K562 (cell line): ENCODE measurements around the gene AIMP2. TPM values are rescaled to one million over a fixed set of nuclear protein-coding genes. Genes with fewer than 3 reads are reported as not detected.
"Not testable (repeated sequence)": the region's sequence is repeated elsewhere in the genome, so short reads cannot be mapped to it uniquely, and the experiment has no call there.

Experiments
- ATAC-seq: fragments of 200-7000 bp; cut with Tn5 transposase; 3 replicates; pipeline ENCODE4 v1.9.1; 2020; ENCODE audit warnings: moderate library complexity
- BruUV-seq: library from RNA; stranded (reverse); fragments of 400-500 nt; replicated peaks from 2 replicates; lab custom pipeline; 2021; lab: Mats Ljungman, UMichigan
- CTCF ChIA-PET: fragments of 300-600 bp; formaldehyde crosslinking; extraction: SDS; loops from one replicate; lab custom pipeline; 2021; ENCODE audit warnings: low intra/inter-chr PET ratio; lab: Yijun Ruan, JAX
- POLR2A ChIA-PET: fragments of 300-600, 350-650 bp; sonication (Branson Sonifier 250); formaldehyde crosslinking; extraction: SDS; loops from one replicate; lab custom pipeline; 2021; ENCODE audit warnings: antibody characterized with exemption, inconsistent platforms; lab: Yijun Ruan, JAX
- DNase-seq, 4 experiments: peaks; one replicate each; pipeline versions ENCODE4 v3.0.0 to v3.0.0-alpha.2; 2011 to 2018; ENCODE audit warnings: low spot score in 3 of 4, mixed read lengths in 3 of 4; ENCODE audit errors: extremely low read depth in 1 of 4
- FAIRE-seq: peaks from 2 replicates; lab custom pipeline; 2011; peaks lifted over from hg19 to GRCh38; lab: Jason Lieb, UNC
- H2AFZ ChIP-seq: 2 replicates; pipeline ENCODE4 v1.6.0; 2011; ENCODE audit warnings: low read depth, low read length, control low read depth, inconsistent platforms
- H3K27ac ChIP-seq: fragments of 200-600 bp; 3 replicates; pipeline ENCODE4 v1.8.0; 2011; ENCODE audit warnings: low read depth, mild to moderate bottlenecking, control low read depth, inconsistent platforms, low read length, moderate library complexity, mixed read lengths; ENCODE audit errors: extremely low read depth
- H3K27me3 ChIP-seq, 2 experiments: fragments of 300-600 bp in 1 of 2; 2 replicates in 1 of 2; 3 replicates in 1 of 2; pipeline versions ENCODE4 v1.6.0 to v1.8.0; 2011; ENCODE audit warnings: inconsistent platforms in 2 of 2, low read length in 2 of 2, mild to moderate bottlenecking in 1 of 2, mixed read lengths in 1 of 2, moderate library complexity in 1 of 2; ENCODE audit not compliant: control insufficient read depth in 2 of 2, insufficient read depth in 2 of 2
- H3K36me3 ChIP-seq: fragments of 300-600 bp; 3 replicates; pipeline ENCODE4 v1.8.0; 2011; ENCODE audit warnings: mild to moderate bottlenecking, low read length, inconsistent platforms; ENCODE audit not compliant: control insufficient read depth, insufficient read depth
- H3K4me1 ChIP-seq, 2 experiments: fragments of 200-600 bp in 1 of 2; replicated peaks in 1 of 2; 2 replicates in 1 of 2; 3 replicates in 1 of 2; pipeline versions ENCODE4 v1.5.1 to v1.8.0; 2011; ENCODE audit warnings: inconsistent platforms in 2 of 2, low read length in 2 of 2, mild to moderate bottlenecking in 1 of 2, mixed read lengths in 1 of 2, moderate library complexity in 1 of 2; ENCODE audit not compliant: control insufficient read depth in 2 of 2, insufficient read depth in 2 of 2
- H3K4me2 ChIP-seq: 2 replicates; pipeline ENCODE4 v1.6.1; 2011; ENCODE audit warnings: low read length, control low read depth, inconsistent platforms, mixed read lengths; ENCODE audit not compliant: insufficient read depth
- H3K4me3 ChIP-seq: fragments of 200-600 bp; sonication (generic), shearing (Covaris generic); 2 replicates; pipeline ENCODE4 v1.5.1; 2016; ENCODE audit warnings: control low read depth, inconsistent platforms
- H3K79me2 ChIP-seq: fragments of 200-600 bp; 3 replicates; pipeline ENCODE4 v1.8.0; 2011; ENCODE audit warnings: low read length, inconsistent platforms; ENCODE audit not compliant: control insufficient read depth, insufficient read depth
- H3K9ac ChIP-seq, 2 experiments: 2 replicates each; pipeline versions ENCODE4 v1.6.0 to v1.6.1; 2011; ENCODE audit warnings: low read depth in 2 of 2, low read length in 2 of 2, control low read depth in 1 of 2, inconsistent platforms in 1 of 2, mild to moderate bottlenecking in 1 of 2, mixed read lengths in 1 of 2; ENCODE audit not compliant: insufficient read depth in 1 of 2
- H3K9me1 ChIP-seq: one replicate; pipeline ENCODE4 v1.6.0; 2011; ENCODE audit warnings: inconsistent platforms, mild to moderate bottlenecking, low read length, moderate library complexity; ENCODE audit not compliant: control insufficient read depth, insufficient read depth
- H3K9me3 ChIP-seq: replicated peaks from 2 replicates; pipeline ENCODE4 v1.5.1; 2011; ENCODE audit warnings: low read depth, low read length, inconsistent platforms; ENCODE audit not compliant: control insufficient read depth, insufficient read depth
- H4K20me1 ChIP-seq: replicated peaks from 2 replicates; pipeline ENCODE4 v1.6.1; 2011; ENCODE audit warnings: low read length, inconsistent platforms, mixed read lengths; ENCODE audit not compliant: control insufficient read depth, insufficient read depth
- ARID1B ChIP-seq: fragments of 450-650 bp; IDR thresholded peaks from 2 replicates; pipeline ENCODE4 v1.6.1; 2016; ENCODE audit warnings: antibody characterized with exemption, mild to moderate bottlenecking, inconsistent platforms
- ATF3 ChIP-seq, 2 experiments: fragments of 450-650 bp in 1 of 2; sonication (generic) in 1 of 2; formaldehyde crosslinking in 1 of 2; IDR thresholded peaks in 1 of 2; conservative IDR thresholded peaks in 1 of 2; 2 replicates each; pipeline versions ENCODE4 v1.6.1 to v1.8.1; 2016 to 2023; ENCODE audit warnings: mild to moderate bottlenecking in 2 of 2, moderate library complexity in 2 of 2, inconsistent platforms in 1 of 2, missing genetic modification reagents in 1 of 2
- BCOR ChIP-seq: fragments of 450-650 bp; IDR thresholded peaks from 2 replicates; pipeline ENCODE4 v1.6.1; 2016
- DPF2 ChIP-seq: fragments of 450-650 bp; IDR thresholded peaks from 2 replicates; pipeline ENCODE4 v1.6.1; 2016
- FOSL1 ChIP-seq: fragments of 200-800 bp; sonication (Bioruptor generic); conservative IDR thresholded peaks from 2 replicates; pipeline ENCODE4 v1.6.1; 2016; ENCODE audit warnings: missing genetic modification characterization, missing compliant biosample characterization
- HDAC1 ChIP-seq, 2 experiments: fragments of 450-650 bp; IDR thresholded peaks; 2 replicates each; pipeline ENCODE4 v1.6.1; 2016 to 2017; ENCODE audit warnings: inconsistent platforms in 1 of 2, mild to moderate bottlenecking in 1 of 2, moderate library complexity in 1 of 2
- HOMEZ ChIP-seq: fragments of 250-450 bp; sonication (Bioruptor Pico); IDR thresholded peaks from 2 replicates; pipeline ENCODE4 v1.4.0; 2020; ENCODE audit warnings: mild to moderate bottlenecking, moderate library complexity
- JUND ChIP-seq, 2 experiments: IDR thresholded peaks; 2 replicates in 1 of 2; 3 replicates in 1 of 2; pipeline ENCODE4 v1.6.1; 2011; ENCODE audit warnings: borderline replicate concordance in 2 of 2, low read depth in 2 of 2, low read length in 2 of 2, improper control_type of control experiment in 1 of 2, missing biosample characterization in 1 of 2, missing genetic modification characterization in 1 of 2, missing genetic modification reagents in 1 of 2
- LARP7 ChIP-seq: fragments of 450-650 bp; IDR thresholded peaks from 2 replicates; pipeline ENCODE4 v1.6.1; 2016
- MLLT1 ChIP-seq, 2 experiments: fragments of 450-650 bp; IDR thresholded peaks; 2 replicates each; pipeline ENCODE4 v1.6.1; 2016
- NR1H2 ChIP-seq: sonication (generic); formaldehyde crosslinking; IDR thresholded peaks from 2 replicates; pipeline ENCODE4 v1.4.0; 2020; ENCODE audit warnings: mild to moderate bottlenecking, missing genetic modification reagents
- SMARCA4 ChIP-seq: fragments of 450-650 bp; IDR thresholded peaks from 2 replicates; pipeline ENCODE4 v1.6.1; 2016
- ZNF121 ChIP-seq: sonication (generic); formaldehyde crosslinking; conservative IDR thresholded peaks from 2 replicates; pipeline ENCODE4 v1.8.0; 2022; ENCODE audit warnings: missing genetic modification reagents
- ZNF644 ChIP-seq: fragments of 200-800 bp; sonication (Bioruptor generic); IDR thresholded peaks from 2 replicates; pipeline ENCODE4 v1.6.1; 2016; ENCODE audit warnings: low read depth, missing genetic modification characterization, missing compliant biosample characterization
- WGBS: fragments of 100-300 bp; shearing (Covaris generic); methylation state at CpG from one replicate; pipeline ENCODE4 v1.1.6; 2016; ENCODE audit warnings: low coverage, mixed read lengths; ENCODE audit not compliant: insufficient coverage; ENCODE audit errors: missing lambda C conversion rate; 5-methylcytosine and 5-hydroxymethylcytosine counted together
- in situ Hi-C: fragments of 300-500 bp; cut with MboI; formaldehyde crosslinking; loops from 4 replicates; pipeline ENCODE4 v1.15.0; 2018; ENCODE audit warnings: inconsistent platforms, mixed read lengths
- intact Hi-C: fragments of 100-400 bp; cut with micrococcal nuclease; formaldehyde crosslinking; loops from 2 replicates; pipeline ENCODE4 v1.14.2; 2022
- polyA plus RNA-seq, 8 experiments: library from polyadenylated mRNA; depleted of rRNA in 4 of 8; stranded (reverse) in 5 of 8; unstranded in 3 of 8; fragments of >200 nt; fragmentation: Nextera tagmentation in 2 of 8; fragmentation: Illumina TruSeq in 1 of 8; extraction: Ambion mirVana in 2 of 8; extraction: Trizol in 1 of 8; gene quantifications; 2 replicates each; pipeline versions ENCODE4 v1.2.1 to v1.2.3, GENCODE V29; 2011 to 2014; ENCODE audit warnings: inconsistent platforms in 1 of 8, missing spikeins in 1 of 8
- total RNA-seq, 7 experiments: library from RNA; depleted of rRNA in 6 of 7; stranded (reverse); fragments of >200 nt in 6 of 7; fragmentation: Illumina TruSeq in 2 of 7; extraction: Trizol in 2 of 7; gene quantifications; 2 replicates each; pipeline versions ENCODE4 v1.2.1 to v1.2.3, GENCODE V29; 2011 to 2021; ENCODE audit warnings: low replicate concordance in 1 of 7

Gene AIMP2
- total and polyA plus RNA-seq, 9 of the 15 experiments (the other 6 are each of a cell fraction or from before 2014, with no cell fraction given) = 47.5 to 84.9 (median 63.5) TPM

- intact Hi-C loops = loop anchor here (2.0 kb wide), 2 partner anchors 17 to 49 kb away; no protein-coding TSS in a partner anchor
- ATAC-seq; BruUV-seq; H3K27me3 ChIP-seq; FAIRE-seq; H3K9me1 ChIP-seq; H3K9me3 ChIP-seq; in situ Hi-C loops; H4K20me1 ChIP-seq; TF ChIP-seq ATF3 (CRISPR knock-in tag; conservative IDR thresholded peaks at IDR 0.05): not testable (repeated sequence)
- H3K27ac ChIP-seq = peak overlapping the region; percentile 99
- peak overlapping the region; percentile 84 to 99 for H3K9ac ChIP-seq
- peak overlapping the region; percentile 38; the same call in 1 of the 2 replicates for H2AFZ ChIP-seq
- H3K4me1 ChIP-seq = peaks cover 12 to 15% of the 10 kb centered on the region in 2 experiments; a peak in 4 of 5 replicates
- DNase-seq = peak in 1 of 4 experiments; percentile 41
- WGBS = 3% methylated on average over 27 of the region's 27 CpGs
- peaks cover 38% of the 10 kb centered on the region; the same call in 2 of the 3 replicates for H3K36me3 ChIP-seq
- TF ChIP-seq MLLT1 (IDR thresholded peaks at IDR 0.05) (peak in 1 of 2 experiments; percentile 32; a peak in 1 of 4 replicates), ZNF644 (tag) (0 out of 2 replicates have a peak, but pooled peaks have one; percentile 32), ZNF121 (CRISPR knock-in tag) (peak; percentile 88), BCOR (peak; percentile 18; the same call in 1 of the 2 replicates), FOSL1 (tag) (peak; percentile 56), ATF3 (IDR thresholded peaks at IDR 0.05) (peak; percentile 79), LARP7 (peak; percentile 63; the same call in 1 of the 2 replicates), ARID1B (peak; percentile 37), SMARCA4 (peak; percentile 44; the same call in 1 of the 2 replicates), JUND (IDR thresholded peaks at IDR 0.05; ENCODE audit: borderline replicate concordance, low read depth, low read length) (peak; percentile 62), JUND (tag; IDR thresholded peaks at IDR 0.05; ENCODE audit: borderline replicate concordance, low read depth, low read length) (peak; percentile 34; the same call in 1 of the 3 replicates), HDAC1 (IDR thresholded peaks at IDR 0.05) (0 out of 4 replicates have a peak, but pooled peaks of 1 of the 2 experiments have one; percentile 13), DPF2 (peak; percentile 34; the same call in 1 of the 2 replicates), NR1H2 (CRISPR knock-in tag) (0 out of 2 replicates have a peak, but pooled peaks have one; percentile 42), HOMEZ (CRISPR knock-in tag) (0 out of 2 replicates have a peak, but pooled peaks have one; percentile 9)
- POLR2A ChIA-PET = interaction anchor here (1.2 to 2.0 kb wide), 9 partner anchors 8 to 82 kb away, joined by 4 to 15 read pairs (median 4); no protein-coding TSS in a partner anchor
- peak overlapping the region; percentile 82 for H3K4me2 ChIP-seq
- CTCF ChIA-PET = interaction anchor here (0.6 kb wide), 1 partner anchor 391 kb away, joined by 5 read pairs; no protein-coding TSS in a partner anchor
- H3K4me3 ChIP-seq = peak overlapping the region; percentile 65
- H3K79me2 ChIP-seq = peaks cover 47% of the 10 kb centered on the region
Measured at GRCh38 chr7:6007835-6008590, 1.1 kb upstream of the AIMP2 start.
